Sigmoid colon (tissue), 7 donors: ENCODE results near the gene CALHM4. TPM values are rescaled to one million over a fixed set of nuclear protein-coding genes. Genes with fewer than 3 reads are reported as not detected.

Experiments
- DNase-seq: peaks from one replicate; pipeline ENCODE4 v3.0.0-alpha.2; 2019
- H3K27ac ChIP-seq, 4 donors: fragments of 200-600 bp; sonication (generic); one replicate each; pipeline ENCODE4 v1.5.1; 2016 to 2019; ENCODE audit warnings: mild to moderate bottlenecking in 1 of 4
- H3K27me3 ChIP-seq, 3 donors: fragments of 200-600 bp; sonication (generic); one replicate each; pipeline ENCODE4 v1.5.1; 2019; ENCODE audit warnings: mild to moderate bottlenecking in 1 of 3
- H3K36me3 ChIP-seq, 4 donors: fragments of 200-600 bp; sonication (generic); one replicate each; pipeline ENCODE4 v1.5.1; 2016 to 2019
- H3K4me1 ChIP-seq, 4 donors: fragments of 200-600 bp; sonication (generic); one replicate each; pipeline ENCODE4 v1.5.1; 2017 to 2019
- H3K4me3 ChIP-seq, 4 donors: fragments of 200-600 bp; sonication (generic); one replicate each; pipeline ENCODE4 v1.5.1; 2017 to 2019; ENCODE audit warnings: mild to moderate bottlenecking in 2 of 4, moderate library complexity in 1 of 4
- H3K9me3 ChIP-seq, 4 donors: fragments of 200-600 bp in 3 of 4; sonication (generic) in 3 of 4; one replicate each; pipeline versions ENCODE4 v1.5.1 to v1.6.1; 2013 to 2019
- CTCF ChIP-seq, 4 experiments: fragments of 450-650 bp in 3 of 4; fragments of 200-600 bp in 1 of 4; IDR thresholded peaks; one replicate each; pipeline ENCODE4 v1.5.1; 2016 to 2019; ENCODE audit warnings: antibody characterized with exemption in 4 of 4, mild to moderate bottlenecking in 3 of 4, moderate library complexity in 2 of 4
- EP300 ChIP-seq, 4 donors: sonication (generic); formaldehyde crosslinking; IDR thresholded peaks; one replicate each; pipeline ENCODE4 v1.6.1; 2017; ENCODE audit warnings: antibody characterized with exemption in 4 of 4
- POLR2A ChIP-seq, 2 donors: fragments of 450-650 bp; IDR thresholded peaks; one replicate each; pipeline ENCODE4 v1.6.1; 2016; ENCODE audit warnings: antibody characterized with exemption in 2 of 2, mild to moderate bottlenecking in 2 of 2, moderate library complexity in 2 of 2
- POLR2AphosphoS5 ChIP-seq, 4 donors: sonication (generic); formaldehyde crosslinking; IDR thresholded peaks; one replicate each; pipeline ENCODE4 v1.6.1; 2017; ENCODE audit warnings: antibody characterized with exemption in 4 of 4
- WGBS, 2 donors: extraction: QIAGEN DNeasy Blood & Tissue Kit; methylation state at CpG; one replicate each; pipeline ENCODE4 v1.1.7; 2013; 5-methylcytosine and 5-hydroxymethylcytosine counted together
- intact Hi-C: fragments of 100-400 bp; cut with DNase I; formaldehyde crosslinking; loops from one replicate; pipeline ENCODE4 v1.15.1; 2023
- polyA plus RNA-seq, 3 donors: library from polyadenylated mRNA; stranded (reverse); fragments of 200-250 nt; gene quantifications; one replicate each; pipeline ENCODE4 v1.2.3, GENCODE V29; 2013
- total RNA-seq, 4 donors: library from RNA; depleted of rRNA; stranded (reverse); fragments of >200 nt; gene quantifications; one replicate each; pipeline ENCODE4 v1.1.0, GENCODE V29; 2016
- donor health status: healthy with polysubstance abuse.
- donor health status: Bipolar disorder and iron deficiency.
- donor health status: healthy.

CALHM4 gene
- total and polyA plus RNA-seq, 7 donors: not detected

- Histone ChIP-seq H3K4me3 (no peak overlapping the region), H3K4me1 (peaks cover 0 to 37% (median 23%) of the 10 kb centered on the region in 4 donors), H3K9me3 (no peaks in the 10 kb centered on the region), H3K27ac (no peak overlapping the region), H3K27me3 (no peaks in the 10 kb centered on the region), H3K36me3 (peaks cover 0 to 46% (median 0%) of the 10 kb centered on the region in 4 donors)
- intact Hi-C loops: no loop called here
- DNase-seq: no peak
- 86 to 88% methylated on average over 5 of the region's 5 CpGs for WGBS, 2 donors
- TF ChIP-seq POLR2A (IDR thresholded peaks at IDR 0.05): no peak
- no peak for TF ChIP-seq EP300 (IDR thresholded peaks at IDR 0.05)
- no peak for TF ChIP-seq CTCF (IDR thresholded peaks at IDR 0.05)
- TF ChIP-seq POLR2AphosphoS5 (IDR thresholded peaks at IDR 0.05): no peak
Measured at GRCh38 chr6:116577486-116577885, 23.9 kb downstream of the CALHM4 start.

- no peak overlapping the region for H3K4me3 ChIP-seq
- intact Hi-C loops: no loop called here
- no peak overlapping the region for H3K27ac ChIP-seq
- no peaks in the 10 kb centered on the region for H3K27me3 ChIP-seq
- no peak for DNase-seq
- peaks cover 0 to 28% (median 15%) of the 10 kb centered on the region in 4 donors for H3K4me1 ChIP-seq
- no peak for TF ChIP-seq POLR2AphosphoS5 (IDR thresholded peaks at IDR 0.05)
- TF ChIP-seq CTCF (IDR thresholded peaks at IDR 0.05): no peak
- no peak for TF ChIP-seq EP300 (IDR thresholded peaks at IDR 0.05)
- TF ChIP-seq POLR2A (IDR thresholded peaks at IDR 0.05): no peak
- H3K9me3 ChIP-seq: no peaks in the 10 kb centered on the region
- peaks cover 0 to 52% (median 2%) of the 10 kb centered on the region in 4 donors for H3K36me3 ChIP-seq
Measured at GRCh38 chr6:116578335-116578734, 24.8 kb downstream of the CALHM4 start.

- WGBS, 2 donors: 43 to 66% methylated on average over 1 of the region's 1 CpG
- peaks cover 0 to 56% (median 4%) of the 10 kb centered on the region in 4 donors for H3K36me3 ChIP-seq
- H3K4me3 ChIP-seq: no peak overlapping the region
- peaks cover 0 to 20% (median 10%) of the 10 kb centered on the region in 4 donors for H3K4me1 ChIP-seq
- no peak for DNase-seq
- H3K27ac ChIP-seq: no peak overlapping the region
- H3K9me3 ChIP-seq: no peaks in the 10 kb centered on the region
- H3K27me3 ChIP-seq: no peaks in the 10 kb centered on the region
- no peak for TF ChIP-seq CTCF (IDR thresholded peaks at IDR 0.05)
- no peak for TF ChIP-seq EP300 (IDR thresholded peaks at IDR 0.05)
- TF ChIP-seq POLR2AphosphoS5 (IDR thresholded peaks at IDR 0.05): no peak
- intact Hi-C loops: no loop called here
Measured at GRCh38 chr6:116579143-116579542, 25.6 kb downstream of the CALHM4 start.

GRCh38 chr6:116580198-116580597 is 26.6 kb downstream of the CALHM4 start:
- peaks cover 0 to 19% (median 10%) of the 10 kb centered on the region in 4 donors for H3K4me1 ChIP-seq
- no peak overlapping the region for H3K4me3 ChIP-seq
- DNase-seq: no peak
- intact Hi-C loops: no loop called here
- H3K27me3 ChIP-seq: no peaks in the 10 kb centered on the region
- TF ChIP-seq CTCF (IDR thresholded peaks at IDR 0.05) (no peak), POLR2A (IDR thresholded peaks at IDR 0.05) (no peak), EP300 (IDR thresholded peaks at IDR 0.05) (no peak), POLR2AphosphoS5 (IDR thresholded peaks at IDR 0.05) (no peak)
- H3K36me3 ChIP-seq: peaks cover 0 to 58% (median 7%) of the 10 kb centered on the region in 4 donors
- H3K27ac ChIP-seq: no peak overlapping the region
- WGBS, 2 donors: 92% methylated on average over 2 of the region's 2 CpGs
- H3K9me3 ChIP-seq: no peaks in the 10 kb centered on the region

GRCh38 chr6:116586276-116586675 is 32.7 kb downstream of the CALHM4 start:
- peaks cover 2 to 73% (median 23%) of the 10 kb centered on the region in 4 donors for H3K36me3 ChIP-seq

More at GRCh38 chr6:116586276-116586675, 32.7 kb downstream of the CALHM4 start:
- intact Hi-C loops: no loop called here
- TF ChIP-seq CTCF (IDR thresholded peaks at IDR 0.05) (no peak), EP300 (IDR thresholded peaks at IDR 0.05) (no peak), POLR2AphosphoS5 (IDR thresholded peaks at IDR 0.05) (no peak), POLR2A (IDR thresholded peaks at IDR 0.05) (no peak)
- Histone ChIP-seq H3K27me3 (no peaks in the 10 kb centered on the region), H3K4me3 (no peak overlapping the region), H3K4me1 (no peaks in the 10 kb centered on the region), H3K9me3 (no peaks in the 10 kb centered on the region), H3K27ac (no peak overlapping the region)
- DNase-seq: no peak
